ENCODE data around the gene KRTAP3-3.

KRTAP3-3 gene

DNA sequence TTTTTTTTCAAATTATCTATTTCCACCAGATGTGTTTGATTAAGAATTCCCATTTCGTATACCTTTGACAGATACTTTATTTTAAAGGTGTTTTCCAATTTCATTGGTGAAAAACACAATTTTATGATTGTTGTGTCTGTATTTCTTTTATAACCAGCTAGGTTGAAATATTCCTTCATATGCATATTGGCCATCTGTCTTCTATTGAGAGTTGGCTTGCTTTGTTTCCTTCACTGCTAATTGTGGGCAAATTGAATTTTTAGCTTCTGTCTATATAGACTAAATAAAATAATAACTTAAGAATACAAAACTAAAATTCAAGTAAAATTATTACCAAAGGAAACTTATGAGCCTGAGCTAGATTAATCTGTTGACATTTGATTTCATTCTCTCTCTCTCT is 1.2 kb upstream of the KRTAP3-3 start:
- TF ChIP-seq, protein P1, sequence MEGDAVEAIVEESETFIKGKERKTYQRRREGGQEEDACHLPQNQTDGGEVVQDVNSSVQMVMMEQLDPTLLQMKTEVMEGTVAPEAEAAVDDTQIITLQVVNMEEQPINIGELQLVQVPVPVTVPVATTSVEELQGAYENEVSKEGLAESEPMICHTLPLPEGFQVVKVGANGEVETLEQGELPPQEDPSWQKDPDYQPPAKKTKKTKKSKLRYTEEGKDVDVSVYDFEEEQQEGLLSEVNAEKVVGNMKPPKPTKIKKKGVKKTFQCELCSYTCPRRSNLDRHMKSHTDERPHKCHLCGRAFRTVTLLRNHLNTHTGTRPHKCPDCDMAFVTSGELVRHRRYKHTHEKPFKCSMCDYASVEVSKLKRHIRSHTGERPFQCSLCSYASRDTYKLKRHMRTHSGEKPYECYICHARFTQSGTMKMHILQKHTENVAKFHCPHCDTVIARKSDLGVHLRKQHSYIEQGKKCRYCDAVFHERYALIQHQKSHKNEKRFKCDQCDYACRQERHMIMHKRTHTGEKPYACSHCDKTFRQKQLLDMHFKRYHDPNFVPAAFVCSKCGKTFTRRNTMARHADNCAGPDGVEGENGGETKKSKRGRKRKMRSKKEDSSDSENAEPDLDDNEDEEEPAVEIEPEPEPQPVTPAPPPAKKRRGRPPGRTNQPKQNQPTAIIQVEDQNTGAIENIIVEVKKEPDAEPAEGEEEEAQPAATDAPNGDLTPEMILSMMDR (IDR thresholded peaks at IDR 0.05; ENCODE audit: low read depth, low read length), result no peak
- no peak for DNase-seq (ENCODE audit: low read depth in 2 of 2)
- H3K4me3 ChIP-seq (replicated peaks in 1 of 2; ENCODE audit: low read depth in 2 of 2, low read length in 2 of 2), result no peak overlapping the region

- TF ChIP-seq, protein P1 (IDR thresholded peaks at IDR 0.05; ENCODE audit: low read depth, low read length), result no peak
- DNase-seq (ENCODE audit: low read depth in 2 of 2), result no peak
- no peak overlapping the region for H3K4me3 ChIP-seq (replicated peaks in 1 of 2; ENCODE audit: low read depth in 2 of 2, low read length in 2 of 2)
Measured at GRCh38 chr17:40993084-40993483, 880 bp downstream of the KRTAP3-3 start.

DNA sequence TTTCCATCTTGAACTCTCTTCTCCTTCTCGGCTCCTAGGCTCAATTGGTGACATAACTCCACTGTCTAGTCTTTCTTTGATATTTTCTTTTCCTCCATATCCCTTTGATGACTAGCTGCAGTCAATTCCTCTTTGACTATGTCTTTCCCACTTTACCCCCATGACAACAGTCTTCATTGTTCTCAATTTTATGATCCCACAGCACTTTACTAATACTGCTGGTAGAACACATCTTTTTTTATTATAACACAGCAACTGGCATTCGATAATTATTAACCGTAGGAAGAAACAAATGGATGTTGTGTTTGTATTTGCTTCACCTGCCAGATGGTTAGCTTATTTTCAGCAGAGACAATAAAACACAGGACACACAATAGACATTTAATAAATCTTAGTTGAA is 1.3 kb downstream of the KRTAP3-3 start:
- H3K4me3 ChIP-seq (replicated peaks in 1 of 2; ENCODE audit: low read depth in 2 of 2, low read length in 2 of 2), result no peak overlapping the region
- no peak for DNase-seq (ENCODE audit: low read depth in 2 of 2)
- TF ChIP-seq, protein P1 (IDR thresholded peaks at IDR 0.05; ENCODE audit: low read depth, low read length), result no peak

DNA sequence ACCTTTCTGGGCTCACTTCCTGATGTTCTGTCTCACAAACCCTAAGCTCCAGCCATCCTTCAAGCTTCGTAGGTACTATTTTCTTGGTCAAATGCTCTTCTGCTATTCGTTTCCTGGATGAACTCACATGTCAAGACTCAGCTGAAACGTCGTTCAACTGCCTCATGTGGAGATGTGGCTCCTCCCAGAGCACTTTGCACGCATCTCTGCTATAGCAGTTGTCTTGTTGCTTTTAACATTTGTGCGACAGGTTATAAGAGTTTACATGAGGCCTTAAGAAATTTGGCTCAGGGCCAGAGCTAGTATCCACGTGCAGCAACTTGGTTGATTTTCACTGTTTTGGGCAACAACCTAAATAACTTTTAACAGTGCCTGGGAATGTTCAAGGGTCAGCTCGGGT is 7.0 kb downstream of the KRTAP3-3 start:
- DNase-seq (ENCODE audit: low read depth in 2 of 2), result no peak
- H3K4me3 ChIP-seq (replicated peaks in 1 of 2; ENCODE audit: low read depth in 2 of 2, low read length in 2 of 2), result no peak overlapping the region
- TF ChIP-seq, protein P1 (IDR thresholded peaks at IDR 0.05; ENCODE audit: low read depth, low read length), result no peak

- no peak within 1 kb of the TSS for H3K4me3 ChIP-seq (replicated peaks in 1 of 2; ENCODE audit: low read depth in 2 of 2, low read length in 2 of 2)
- TF ChIP-seq, protein P1 (IDR thresholded peaks at IDR 0.05; ENCODE audit: low read depth, low read length), result no peak
- no peak for DNase-seq (ENCODE audit: low read depth in 2 of 2)
Measured at GRCh38 chr17:40984226-40984625, 9.7 kb downstream of the KRTAP3-3 start, which contains the start of gene KRT40. TSS of gene KRT40 (minus strand) at chr17:40984326. CDS start at chr17:40984273, 53 bp downstream.

DNA sequence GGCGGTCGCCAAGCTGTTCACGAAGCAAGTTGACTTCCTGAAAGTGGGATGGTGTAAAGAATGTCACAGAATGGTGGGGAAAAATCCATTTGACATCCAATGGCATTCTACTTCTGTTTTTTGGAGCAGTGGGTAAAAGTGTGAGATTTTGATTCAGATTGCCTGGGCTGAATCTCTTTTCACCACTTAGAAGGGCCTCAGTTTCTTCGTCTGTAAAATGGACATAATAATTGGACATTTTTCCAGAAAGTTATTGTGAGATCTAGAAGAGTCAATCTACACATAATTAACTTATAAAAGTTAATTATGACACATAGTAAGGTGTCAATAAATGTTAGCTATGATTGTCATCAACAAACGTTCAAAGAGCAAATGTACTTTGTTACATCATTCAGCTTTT is 12.8 kb downstream of the KRTAP3-3 start:
- TF ChIP-seq, protein P1 (IDR thresholded peaks at IDR 0.05; ENCODE audit: low read depth, low read length), result no peak
- DNase-seq (ENCODE audit: low read depth in 2 of 2), result no peak

GRCh38 chr17:40980596-40980995 is 13.4 kb downstream of the KRTAP3-3 start:
- TF ChIP-seq, protein P1 (IDR thresholded peaks at IDR 0.05; ENCODE audit: low read depth, low read length), result no peak
- no peak overlapping the region for H3K4me3 ChIP-seq (replicated peaks in 1 of 2; ENCODE audit: low read depth in 2 of 2, low read length in 2 of 2)
- peak; percentile 6 to 10 for DNase-seq (ENCODE audit: low read depth in 2 of 2)

More for the DNA sequence above, 12.8 kb downstream of the KRTAP3-3 start:
- H3K4me3 ChIP-seq (replicated peaks in 1 of 2; ENCODE audit: low read depth in 2 of 2, low read length in 2 of 2), result no peak overlapping the region

All from cardiac fibroblast (primary cell).